COLO668 (cell line): Measurements from ENCODE around the gene INTS1.
A peak's percentile ranks its signal among the peaks of the same experiment; 100 is the strongest.

Experiments
- DNase-seq: peaks from one replicate; lab custom pipeline; 2025; ENCODE audit not compliant: unreplicated experiment; lab: John Stamatoyannopoulos, UW

INTS1 gene

GRCh38 chr7:1508277-1508758 lies 4.1 kb upstream of the INTS1 start:
- DNase-seq = no peak

DNA sequence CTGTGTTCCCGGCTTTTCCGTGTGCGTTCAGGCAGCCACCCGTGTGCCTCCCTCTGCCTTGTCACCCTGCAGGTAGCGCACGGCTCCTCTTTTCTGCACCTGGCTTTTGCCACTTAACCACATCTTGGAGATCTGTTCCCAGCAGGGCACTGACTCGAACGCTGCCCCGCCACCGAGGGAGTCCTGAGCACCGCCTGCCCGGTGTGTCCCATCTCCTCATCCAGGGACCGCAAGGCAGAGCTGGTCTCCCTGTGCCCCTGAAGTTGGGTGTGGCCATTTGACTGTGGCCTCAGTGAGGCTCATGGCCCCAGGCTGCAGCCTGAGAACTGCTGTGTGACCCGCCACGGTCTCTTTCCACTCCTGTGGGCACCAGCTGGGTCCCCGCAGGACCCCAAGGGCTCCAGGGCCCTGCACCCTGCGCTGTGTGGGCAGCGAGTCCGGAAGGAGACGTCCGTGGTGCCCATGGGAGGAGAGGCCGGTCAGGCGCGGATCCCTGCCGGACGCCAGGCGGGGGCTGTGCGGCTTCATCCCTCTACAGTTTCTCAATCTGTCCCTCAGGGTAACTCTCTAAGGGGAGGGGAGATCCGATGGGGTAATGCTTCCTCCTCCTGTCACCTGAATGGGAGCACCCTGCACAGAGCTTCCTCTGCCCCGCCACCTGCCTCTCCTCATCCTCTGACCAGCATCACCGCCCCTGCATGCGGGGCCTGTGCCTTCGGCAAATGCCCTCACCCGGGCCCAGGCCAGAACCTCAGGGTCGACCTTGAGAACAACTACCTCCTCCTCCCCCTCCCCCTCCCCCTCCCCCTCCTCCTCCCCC lies 1.8 kb upstream of the INTS1 start:
- peak; percentile 75 for DNase-seq

DNA sequence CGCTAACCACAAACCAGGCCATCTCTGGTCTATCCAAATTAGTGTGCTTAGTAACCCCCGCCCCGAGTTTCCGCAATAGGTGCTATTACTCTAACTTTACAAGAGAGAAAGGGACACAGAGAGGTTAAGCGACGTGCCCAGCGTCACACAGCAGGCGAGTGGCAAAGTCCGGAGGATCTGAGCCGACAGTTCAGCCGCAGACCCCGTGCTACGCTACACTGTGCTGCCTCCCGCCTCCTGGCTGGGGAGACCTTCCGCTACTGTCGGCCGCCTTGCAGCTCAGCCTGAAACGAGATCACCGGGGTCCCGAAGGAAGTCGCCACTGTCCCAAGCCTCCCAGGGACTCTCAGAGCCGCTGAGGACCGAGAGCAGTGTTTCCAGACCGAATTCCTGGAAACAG lies 799 bp downstream of the INTS1 start:
- peak; percentile 15 for DNase-seq

GRCh38 chr7:1502845-1503244 lies 1.3 kb downstream of the INTS1 start:
- no peak for DNase-seq

DNA sequence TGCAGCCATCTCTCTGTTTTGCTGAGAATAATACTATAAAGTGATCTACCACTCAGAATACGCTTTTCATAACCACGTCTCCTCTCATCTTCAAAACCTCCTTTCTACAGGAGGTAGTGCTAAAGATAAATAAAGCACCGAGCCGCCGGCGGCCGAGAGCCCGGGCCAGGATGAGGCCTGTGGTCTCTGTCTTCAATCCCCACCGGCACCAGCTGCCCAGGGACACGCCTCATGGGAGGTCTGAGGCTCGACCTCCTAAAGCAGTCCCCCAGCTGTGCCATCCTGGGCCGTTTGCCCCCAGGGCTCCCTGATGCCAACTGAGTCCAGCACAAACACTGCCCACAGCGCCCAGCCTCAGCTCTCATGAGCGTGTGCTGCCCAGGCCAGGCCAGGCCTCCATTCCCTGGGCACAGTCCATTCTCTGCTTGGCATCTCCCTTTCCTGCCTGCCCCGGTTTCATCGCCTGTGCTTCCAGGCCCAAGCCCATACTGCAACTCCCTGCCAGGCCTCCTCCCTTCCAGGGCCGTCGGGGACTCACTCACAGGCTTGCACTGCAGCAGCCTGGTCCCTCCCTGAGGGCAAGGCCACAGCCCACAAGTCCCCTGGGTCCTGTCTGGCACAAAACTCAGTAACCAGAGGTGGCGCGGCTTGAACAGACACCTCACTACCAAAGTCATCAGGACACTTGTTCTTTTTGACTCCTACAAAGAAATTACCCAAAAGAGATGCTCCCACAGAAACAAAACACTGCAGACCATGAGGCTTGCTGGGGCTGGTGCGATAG lies 2.5 kb downstream of the INTS1 start:
- no peak for DNase-seq

- no peak for DNase-seq
Observed at GRCh38 chr7:1500064-1500807, 4.0 kb downstream of the INTS1 start.

DNA sequence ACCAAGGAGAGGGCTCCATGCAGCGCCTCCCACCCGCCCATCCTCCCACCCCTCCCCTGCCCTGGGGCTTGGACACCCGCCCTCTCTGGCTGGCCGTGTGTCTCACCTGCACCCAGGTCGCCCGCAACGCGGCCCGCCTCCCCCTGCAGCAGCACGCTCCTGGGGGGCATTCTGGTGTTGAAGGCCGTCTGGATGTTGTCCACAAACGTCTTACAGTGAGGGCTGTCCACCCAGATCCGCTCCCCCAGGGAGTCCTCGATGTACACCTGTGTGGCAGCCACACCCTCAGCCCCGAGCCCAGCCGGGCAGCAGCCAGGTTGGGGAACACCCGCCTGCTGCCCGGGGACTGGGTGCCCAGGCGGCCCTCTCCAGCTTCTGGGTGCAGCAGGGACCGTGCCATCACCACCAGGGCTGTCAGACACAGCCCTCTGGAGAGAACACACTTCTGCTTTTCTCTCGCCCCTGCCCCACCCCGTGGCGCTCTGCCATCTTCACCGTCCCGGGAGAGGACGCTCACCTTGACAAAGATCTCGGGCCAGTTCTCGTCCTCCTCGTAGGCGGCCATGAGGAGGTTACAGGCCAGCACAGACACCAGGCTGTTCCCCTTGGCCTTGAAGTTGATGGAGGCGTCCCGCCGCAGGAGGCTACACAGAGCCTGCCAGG lies 4.7 kb downstream of the INTS1 start:
- DNase-seq = no peak

- no peak for DNase-seq
Observed at GRCh38 chr7:1498370-1499305, 5.6 kb downstream of the INTS1 start.

DNA sequence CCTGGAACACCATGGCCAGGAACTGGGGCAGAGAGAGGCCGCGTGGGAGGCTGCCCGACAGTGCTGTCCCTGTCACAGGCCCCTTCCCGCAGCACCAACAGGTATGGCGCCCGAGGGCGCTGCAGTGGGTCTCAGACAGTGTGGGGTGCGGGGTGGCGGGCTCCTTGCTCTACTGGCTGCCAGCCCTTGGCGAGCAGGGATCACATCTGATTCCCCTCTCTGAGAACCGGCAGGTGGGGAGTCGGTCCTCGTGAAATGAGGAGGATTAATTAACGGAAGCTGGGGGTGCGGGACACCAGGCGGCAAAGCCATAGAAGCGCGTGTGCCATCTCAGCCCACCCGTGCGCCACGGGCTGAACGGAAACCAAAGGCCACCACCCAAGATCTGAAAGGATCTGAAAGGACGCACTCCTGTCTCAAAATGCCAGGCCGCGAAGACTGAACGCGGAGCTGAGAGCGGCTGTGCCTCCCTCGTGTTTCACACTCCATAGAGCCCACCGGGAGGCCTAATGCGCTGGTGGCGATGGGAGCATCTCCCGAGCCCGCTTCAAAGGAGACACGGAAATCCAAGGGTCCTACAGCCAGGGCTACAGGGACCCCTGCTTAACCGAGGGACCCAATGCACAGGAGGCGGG lies 6.8 kb downstream of the INTS1 start:
- DNase-seq = no peak

DNA sequence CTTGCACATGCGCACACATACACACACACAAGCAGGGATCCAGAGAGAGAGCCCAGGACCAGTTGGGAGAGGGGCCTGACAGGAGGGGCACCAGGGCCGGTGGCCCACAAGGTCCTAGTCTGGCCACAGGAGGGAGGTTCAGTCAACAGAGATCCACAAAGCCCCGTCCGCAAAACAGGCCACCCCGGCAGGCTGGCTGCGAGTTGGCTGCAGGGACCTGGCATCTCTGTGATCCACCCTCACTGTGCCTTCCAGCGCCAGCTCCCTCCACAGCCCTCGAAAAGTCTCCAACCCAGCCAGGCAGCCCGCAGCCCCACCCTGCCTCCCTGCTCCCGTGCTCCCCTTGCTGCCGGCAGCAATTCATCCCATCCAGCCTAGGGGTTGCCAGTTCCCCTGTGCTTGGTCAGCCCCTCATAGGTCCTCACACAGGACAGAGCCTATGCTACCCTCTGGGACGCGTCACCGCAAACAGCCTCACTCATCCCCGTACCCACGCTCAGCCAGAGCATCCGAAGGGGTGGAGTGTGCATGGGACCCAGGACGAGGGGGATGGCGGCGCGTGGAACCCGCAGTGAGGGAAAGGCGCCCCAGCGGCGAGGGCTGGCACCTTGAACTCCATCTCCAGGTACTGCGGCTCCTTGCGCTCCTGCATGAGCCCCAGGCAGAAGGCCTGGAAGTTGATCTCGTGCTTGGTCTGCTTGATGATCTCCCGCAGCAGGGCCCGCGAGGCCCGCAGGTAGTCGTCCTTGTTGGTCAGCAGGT lies 7.5 kb downstream of the INTS1 start:
- no peak for DNase-seq

DNA sequence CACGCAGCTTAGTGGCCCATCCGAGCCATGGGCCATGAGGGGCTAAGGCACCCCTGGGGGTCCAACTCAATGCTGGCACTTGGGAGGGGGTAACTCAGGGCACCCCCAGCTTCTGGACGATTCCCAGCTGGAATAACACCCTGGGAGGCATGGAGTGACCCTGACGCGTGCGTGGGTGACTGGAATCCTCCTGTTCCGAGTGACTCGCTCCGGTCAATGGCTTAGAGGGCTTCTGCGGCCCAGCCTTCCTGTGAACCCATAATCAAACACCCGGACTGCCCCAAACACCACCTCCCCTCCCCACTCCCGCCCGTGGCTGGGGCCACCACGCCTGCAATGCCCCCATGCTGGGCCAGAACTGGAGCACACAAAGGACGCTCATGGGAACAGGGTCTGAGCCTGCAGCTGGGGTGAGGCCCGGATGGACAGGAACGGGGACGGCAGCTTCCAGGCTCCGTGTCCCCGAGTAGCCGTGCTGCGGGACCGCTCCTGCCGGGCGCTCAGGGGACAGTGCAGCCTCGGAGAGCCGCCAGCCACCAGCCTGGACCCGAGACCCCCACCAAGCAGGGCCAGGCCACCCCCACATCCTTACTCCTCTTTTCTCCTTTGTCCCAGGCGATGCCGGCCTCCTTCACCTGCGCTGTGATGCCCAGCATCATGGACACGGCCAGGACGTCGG lies 8.5 kb downstream of the INTS1 start:
- DNase-seq = no peak

DNA sequence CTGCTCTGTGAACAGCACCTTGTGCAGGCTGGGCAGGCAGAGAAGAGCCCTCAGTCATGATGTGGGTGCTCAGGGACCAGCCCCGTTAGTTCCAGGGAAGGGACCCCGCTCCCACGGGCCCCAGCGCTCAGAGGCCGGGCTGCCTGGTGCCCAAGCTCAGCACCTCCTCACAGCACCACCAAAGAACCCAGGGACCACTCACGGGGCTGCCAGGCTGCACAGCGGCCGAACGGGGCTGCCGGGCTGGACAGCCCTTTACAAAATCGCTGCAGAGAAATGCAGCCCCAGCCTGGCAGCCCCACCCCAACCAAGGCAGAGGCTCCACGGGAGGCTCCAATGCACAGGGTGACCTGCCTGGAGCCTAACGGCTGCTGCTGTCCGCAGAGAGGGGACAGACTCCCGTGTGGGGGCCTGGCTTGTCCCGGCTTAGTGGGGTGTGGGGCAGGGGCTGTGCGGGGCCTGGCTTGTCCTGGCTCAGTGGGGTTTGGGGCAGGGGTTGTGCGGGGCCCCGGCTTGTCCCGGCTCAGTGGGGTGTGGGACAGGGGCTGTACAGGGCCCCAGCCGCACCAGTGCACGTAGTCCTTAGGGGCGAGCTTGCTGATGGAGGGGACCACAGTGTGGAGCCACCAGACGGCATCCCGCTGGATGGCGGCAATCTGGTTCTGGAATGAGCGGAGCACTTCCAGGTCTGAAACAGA lies 9.2 kb downstream of the INTS1 start:
- no peak for DNase-seq

DNA sequence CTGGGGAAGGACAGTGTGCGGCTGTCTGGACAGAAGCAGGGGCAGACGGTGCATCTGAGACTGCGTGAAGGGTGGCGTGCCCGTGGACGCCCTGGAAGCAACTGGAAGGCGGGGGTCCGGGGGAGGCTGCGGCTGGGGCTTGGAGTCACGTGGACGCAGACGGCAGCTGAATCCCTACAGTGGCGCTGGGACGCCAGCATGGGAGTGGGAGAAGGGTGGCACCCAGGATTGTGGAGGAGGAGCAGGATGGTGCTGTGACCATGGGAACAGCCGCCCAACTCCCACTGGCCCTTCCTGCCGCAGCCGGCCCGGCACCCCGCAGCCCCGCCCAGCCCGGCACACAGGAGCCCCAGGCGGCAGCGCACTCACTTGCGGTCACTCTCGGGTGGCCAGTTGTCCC lies 9.7 kb downstream of the INTS1 start:
- DNase-seq = no peak

- no peak for DNase-seq
Observed at GRCh38 chr7:1493571-1493970, 10.6 kb downstream of the INTS1 start.

DNA sequence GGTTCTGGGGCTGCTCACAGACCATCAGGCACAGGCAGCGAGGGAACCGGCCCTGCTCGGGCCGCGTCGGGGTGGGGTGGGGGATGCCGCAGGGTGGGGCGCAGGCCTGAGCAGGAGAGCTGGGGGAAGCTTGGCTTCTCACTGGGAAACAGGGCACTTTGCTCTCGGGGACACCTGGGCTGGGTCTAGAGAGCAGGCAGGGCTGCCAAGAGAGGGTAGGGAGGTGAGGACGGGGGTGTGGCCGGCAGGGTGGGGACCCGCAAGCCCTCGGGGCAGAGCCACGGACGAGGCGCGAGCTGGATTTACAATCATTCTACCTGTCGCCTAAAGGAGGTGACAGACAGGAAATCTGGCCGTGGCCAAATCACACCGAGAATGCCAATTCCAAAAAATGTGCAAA lies 11.1 kb downstream of the INTS1 start:
- no peak for DNase-seq

GRCh38 chr7:1492640-1493039 lies 11.5 kb downstream of the INTS1 start:
- DNase-seq = no peak

- no peak for DNase-seq
Observed at GRCh38 chr7:1492221-1492620, 12.0 kb downstream of the INTS1 start.

GRCh38 chr7:1490837-1491236 lies 13.4 kb downstream of the INTS1 start:
- DNase-seq = no peak
